Astrocyte (in vitro differentiated cells and primary cell): Measurements from ENCODE around the gene CRADD. TPM values are rescaled to one million over a fixed set of nuclear protein-coding genes. Genes with fewer than 3 reads are reported as not detected.

Source experiments
- DNase-seq: peaks from one replicate; pipeline ENCODE4 v3.0.0-alpha.2; 2010; ENCODE audit warnings: low read depth
- FAIRE-seq: peaks from 2 replicates; lab custom pipeline; 2011; peaks lifted over from hg19 to GRCh38; lab: Jason Lieb, UNC
- H2AFZ ChIP-seq: 2 replicates; pipeline ENCODE4 v1.6.0; 2012; ENCODE audit warnings: low read depth, low read length, inconsistent platforms
- H3K27ac ChIP-seq: 2 replicates; pipeline ENCODE4 v1.5.1; 2011; ENCODE audit warnings: low read depth, low read length, inconsistent platforms
- H3K27me3 ChIP-seq: 2 replicates; pipeline ENCODE4 v1.6.0; 2011; ENCODE audit warnings: low read length, inconsistent platforms; ENCODE audit not compliant: insufficient read depth
- H3K36me3 ChIP-seq: 2 replicates; pipeline ENCODE4 v1.5.1; 2011; ENCODE audit warnings: low read length, inconsistent platforms; ENCODE audit not compliant: insufficient read depth
- H3K4me1 ChIP-seq: 2 replicates; pipeline ENCODE4 v1.5.1; 2011; ENCODE audit warnings: low read length, inconsistent platforms; ENCODE audit not compliant: insufficient read depth
- H3K4me2 ChIP-seq: 2 replicates; pipeline ENCODE4 v1.6.0; 2012; ENCODE audit warnings: low read length, inconsistent platforms
- H3K4me3 ChIP-seq: 2 replicates; pipeline ENCODE4 v1.5.1; 2011; ENCODE audit warnings: low read depth, mild to moderate bottlenecking, low read length, inconsistent platforms; ENCODE audit not compliant: insufficient read depth
- H3K79me2 ChIP-seq: 2 replicates; pipeline ENCODE4 v1.6.0; 2012; ENCODE audit warnings: mild to moderate bottlenecking, low read length, inconsistent platforms; ENCODE audit not compliant: insufficient read depth
- H3K9ac ChIP-seq: 2 replicates; pipeline ENCODE4 v1.6.0; 2012; ENCODE audit warnings: mild to moderate bottlenecking, low read length, inconsistent platforms
- H3K9me3 ChIP-seq: 2 replicates; pipeline ENCODE4 v1.5.1; 2012; ENCODE audit warnings: low read depth, mild to moderate bottlenecking, low read length, inconsistent platforms; ENCODE audit not compliant: insufficient read depth
- H4K20me1 ChIP-seq: 2 replicates; pipeline ENCODE4 v1.6.0; 2012; ENCODE audit warnings: low read length, inconsistent platforms; ENCODE audit not compliant: insufficient read depth
- H3K27ac Mint-ChIP-seq: one replicate; pipeline ENCODE4 v1.8.0; 2021; ENCODE audit warnings: mild to moderate bottlenecking, mixed read lengths; ENCODE audit not compliant: unreplicated experiment
- H3K27me3 Mint-ChIP-seq: one replicate; pipeline ENCODE4 v1.8.0; 2021; ENCODE audit warnings: low read depth, mixed read lengths; ENCODE audit not compliant: unreplicated experiment
- H3K36me3 Mint-ChIP-seq: one replicate; pipeline ENCODE4 v1.8.0; 2021; ENCODE audit warnings: low read depth, mixed read lengths; ENCODE audit not compliant: unreplicated experiment
- H3K4me1 Mint-ChIP-seq: one replicate; pipeline ENCODE4 v1.8.0; 2021; ENCODE audit warnings: low read depth, mixed read lengths; ENCODE audit not compliant: unreplicated experiment
- H3K4me3 Mint-ChIP-seq: one replicate; pipeline ENCODE4 v1.8.0; 2021; ENCODE audit warnings: mild to moderate bottlenecking, moderate library complexity, mixed read lengths; ENCODE audit not compliant: unreplicated experiment
- H3K9me3 Mint-ChIP-seq: one replicate; pipeline ENCODE4 v1.8.0; 2021; ENCODE audit warnings: mild to moderate bottlenecking, mixed read lengths; ENCODE audit not compliant: unreplicated experiment
- EZH2 ChIP-seq: IDR thresholded peaks from 2 replicates; pipeline ENCODE4 v1.6.1; 2012; ENCODE audit warnings: mild to moderate bottlenecking, low read length, inconsistent platforms; ENCODE audit not compliant: insufficient read depth
- total RNA-seq: library from RNA; stranded (reverse); gene quantifications from 2 replicates; pipeline ENCODE4 v1.2.1, GENCODE V29; 2021
- TF ChIP-seq, protein P1 (sequence below): IDR thresholded peaks from 2 replicates; pipeline ENCODE4 v1.5.1; 2011; ENCODE audit warnings: low read depth, mild to moderate bottlenecking, inconsistent platforms, low read length, moderate library complexity; ENCODE audit not compliant: insufficient read depth

Gene CRADD
- total RNA-seq, 1 donor from 2014 or later = 8.8 TPM

DNA sequence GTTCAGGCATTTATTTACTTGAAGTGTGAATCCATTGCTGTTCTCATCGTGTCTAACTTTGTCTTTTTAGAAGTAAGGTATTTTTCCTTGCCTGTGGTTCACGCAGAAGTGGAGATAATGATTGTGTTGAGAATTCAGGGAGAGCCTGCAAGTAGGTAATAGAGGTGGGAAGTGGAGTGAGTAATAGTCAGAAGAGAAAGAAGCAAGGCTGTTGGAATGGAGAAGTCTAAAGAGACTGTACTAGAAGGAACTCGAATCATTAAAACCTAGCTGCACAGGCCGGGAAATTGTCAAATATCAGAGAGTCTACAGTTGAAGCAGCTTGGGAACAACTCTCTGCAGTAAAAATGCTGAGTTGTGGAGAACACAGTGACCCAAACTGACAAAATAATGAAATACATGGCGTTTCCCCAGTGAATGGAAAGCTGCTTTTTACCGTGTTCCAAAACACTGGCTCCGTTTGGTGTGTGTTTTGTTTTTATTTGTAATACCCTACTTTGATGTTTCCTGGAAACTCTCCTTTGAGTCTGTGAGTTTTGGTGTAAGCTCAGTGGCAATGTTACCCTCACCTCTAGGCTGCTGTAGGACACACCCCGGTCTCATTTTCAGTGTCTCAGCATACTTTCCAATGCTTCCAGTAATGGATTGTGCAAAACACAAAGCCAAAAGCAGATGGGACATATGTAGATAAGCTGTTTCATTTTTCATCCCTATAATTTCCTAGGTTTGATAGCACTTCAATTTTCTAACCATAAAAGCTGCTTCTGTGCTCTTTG, 146.6 kb downstream of the CRADD start:
- H3K36me3 Mint-ChIP-seq = no peaks in the 10 kb centered on the region
- no peak overlapping the region for H3K4me3 ChIP-seq
- H3K4me1 ChIP-seq = peaks cover 28% of the 10 kb centered on the region
- H3K36me3 ChIP-seq = no peaks in the 10 kb centered on the region
- H3K27ac Mint-ChIP-seq = no peak overlapping the region
- DNase-seq (peak; percentile 33), FAIRE-seq (peak; percentile 83)
- peak overlapping the region; percentile 40 for H3K4me2 ChIP-seq
- no peaks in the 10 kb centered on the region for H3K79me2 ChIP-seq
- H3K27ac ChIP-seq = no peak overlapping the region
- no peaks in the 10 kb centered on the region for H3K27me3 Mint-ChIP-seq
- H3K9me3 Mint-ChIP-seq = peaks cover 1% of the 10 kb centered on the region
- H3K4me1 Mint-ChIP-seq = peaks cover 8% of the 10 kb centered on the region
- H3K4me3 Mint-ChIP-seq = no peak overlapping the region
- H2AFZ ChIP-seq = no peak overlapping the region
- no peaks in the 10 kb centered on the region for H4K20me1 ChIP-seq
- H3K27me3 ChIP-seq = no peaks in the 10 kb centered on the region
- H3K9me3 ChIP-seq = no peaks in the 10 kb centered on the region
- no peak overlapping the region for H3K9ac ChIP-seq
- TF ChIP-seq EZH2 = no peak
- TF ChIP-seq, protein P1, sequence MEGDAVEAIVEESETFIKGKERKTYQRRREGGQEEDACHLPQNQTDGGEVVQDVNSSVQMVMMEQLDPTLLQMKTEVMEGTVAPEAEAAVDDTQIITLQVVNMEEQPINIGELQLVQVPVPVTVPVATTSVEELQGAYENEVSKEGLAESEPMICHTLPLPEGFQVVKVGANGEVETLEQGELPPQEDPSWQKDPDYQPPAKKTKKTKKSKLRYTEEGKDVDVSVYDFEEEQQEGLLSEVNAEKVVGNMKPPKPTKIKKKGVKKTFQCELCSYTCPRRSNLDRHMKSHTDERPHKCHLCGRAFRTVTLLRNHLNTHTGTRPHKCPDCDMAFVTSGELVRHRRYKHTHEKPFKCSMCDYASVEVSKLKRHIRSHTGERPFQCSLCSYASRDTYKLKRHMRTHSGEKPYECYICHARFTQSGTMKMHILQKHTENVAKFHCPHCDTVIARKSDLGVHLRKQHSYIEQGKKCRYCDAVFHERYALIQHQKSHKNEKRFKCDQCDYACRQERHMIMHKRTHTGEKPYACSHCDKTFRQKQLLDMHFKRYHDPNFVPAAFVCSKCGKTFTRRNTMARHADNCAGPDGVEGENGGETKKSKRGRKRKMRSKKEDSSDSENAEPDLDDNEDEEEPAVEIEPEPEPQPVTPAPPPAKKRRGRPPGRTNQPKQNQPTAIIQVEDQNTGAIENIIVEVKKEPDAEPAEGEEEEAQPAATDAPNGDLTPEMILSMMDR = no peak

DNA sequence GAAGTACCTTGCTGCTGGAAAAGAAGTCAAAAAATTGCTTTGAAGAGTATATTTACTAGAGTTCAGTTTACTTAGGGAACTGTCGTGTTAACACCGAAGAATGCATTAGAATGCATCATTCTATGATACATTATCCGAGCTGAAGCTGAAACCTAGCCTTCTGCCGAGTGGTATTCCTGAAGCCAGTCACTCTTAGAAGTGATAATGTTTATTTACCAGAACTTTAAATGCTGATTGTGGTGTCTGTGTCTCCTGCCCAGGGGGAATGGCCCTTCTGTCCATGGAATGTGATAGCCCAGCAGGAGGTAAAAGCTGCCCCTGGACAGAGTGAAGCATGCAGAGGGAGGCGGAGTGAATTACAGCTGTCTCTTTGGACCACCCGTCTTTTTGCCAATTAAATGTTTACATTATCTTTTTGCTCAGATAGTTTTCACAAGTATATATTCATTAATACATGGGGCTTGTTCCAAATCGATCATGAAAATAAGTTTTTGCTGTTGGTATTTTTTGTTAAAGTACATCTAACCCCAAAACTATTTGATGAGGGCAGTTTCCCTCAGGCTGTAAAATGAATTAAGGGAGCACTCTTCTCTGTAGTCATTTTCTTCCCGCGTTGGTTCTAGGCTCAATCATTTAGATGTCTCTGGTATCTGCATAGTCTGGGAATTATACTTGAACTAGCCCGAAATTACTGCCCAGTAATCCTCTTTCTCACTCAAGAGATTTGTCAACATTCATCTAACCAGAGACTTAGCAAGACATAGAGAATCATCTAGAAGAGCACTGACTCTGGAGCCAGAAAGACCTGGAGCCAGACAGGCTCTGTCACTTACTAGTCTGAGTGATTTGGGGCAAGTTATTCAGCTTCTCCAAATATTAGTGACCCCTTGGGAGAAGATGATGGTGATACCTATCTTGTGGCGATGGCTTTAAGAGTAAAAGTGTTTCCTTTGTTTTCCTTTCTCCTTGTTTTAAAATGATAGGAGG, 147.6 kb downstream of the CRADD start:
- H3K4me1 Mint-ChIP-seq = peaks cover 3% of the 10 kb centered on the region
- peaks cover 20% of the 10 kb centered on the region for H3K4me1 ChIP-seq
- no peak overlapping the region for H3K27ac ChIP-seq
- H3K27me3 Mint-ChIP-seq = no peaks in the 10 kb centered on the region
- no peaks in the 10 kb centered on the region for H3K36me3 Mint-ChIP-seq
- DNase-seq (peak; percentile 40), FAIRE-seq (no peak)
- TF ChIP-seq, protein P1 = no peak
- no peak for TF ChIP-seq EZH2
- no peaks in the 10 kb centered on the region for H3K9me3 Mint-ChIP-seq
- no peaks in the 10 kb centered on the region for H3K9me3 ChIP-seq
- no peak overlapping the region for H2AFZ ChIP-seq
- no peaks in the 10 kb centered on the region for H3K27me3 ChIP-seq
- H3K4me3 Mint-ChIP-seq = no peak overlapping the region
- no peak overlapping the region for H3K27ac Mint-ChIP-seq
- H4K20me1 ChIP-seq = no peaks in the 10 kb centered on the region
- no peak overlapping the region for H3K4me3 ChIP-seq
- H3K36me3 ChIP-seq = no peaks in the 10 kb centered on the region
- no peak overlapping the region for H3K9ac ChIP-seq
- H3K79me2 ChIP-seq = no peaks in the 10 kb centered on the region
- peak overlapping the region; percentile 40 for H3K4me2 ChIP-seq
